Liver (tissue), 9 donors: ENCODE measurements around the gene PFKP. TPM values are rescaled to one million over a fixed set of nuclear protein-coding genes. Genes with fewer than 3 reads are reported as not detected.

ENCODE experiments used
- DNase-seq: peaks from one replicate; pipeline ENCODE4 v3.0.0-alpha.2; 2017; ENCODE audit warnings: low spot score
- H3K27ac ChIP-seq, 2 donors: one replicate each; pipeline ENCODE4 v1.7.0; 2013; ENCODE audit warnings: inconsistent platforms in 2 of 2, low read length in 2 of 2, control low read depth in 1 of 2, low read depth in 1 of 2, mild to moderate bottlenecking in 1 of 2
- H3K27me3 ChIP-seq, 4 donors: one replicate each; pipeline versions ENCODE4 v1.6.1 to v1.7.0; 2013; ENCODE audit warnings: low read length in 3 of 4, inconsistent platforms in 1 of 4, mild to moderate bottlenecking in 1 of 4, moderate library complexity in 1 of 4; ENCODE audit not compliant: control insufficient read depth in 4 of 4, insufficient read depth in 4 of 4
- H3K36me3 ChIP-seq, 4 donors: one replicate each; pipeline versions ENCODE4 v1.6.1 to v1.7.0; 2013; ENCODE audit warnings: low read length in 3 of 4, mild to moderate bottlenecking in 3 of 4, low read depth in 1 of 4, moderate library complexity in 1 of 4; ENCODE audit not compliant: control insufficient read depth in 4 of 4, insufficient read depth in 3 of 4
- H3K4me1 ChIP-seq, 4 donors: one replicate each; pipeline versions ENCODE4 v1.6.1 to v1.7.0; 2013; ENCODE audit warnings: low read length in 3 of 4, mild to moderate bottlenecking in 3 of 4, moderate library complexity in 1 of 4; ENCODE audit not compliant: control insufficient read depth in 4 of 4, insufficient read depth in 4 of 4
- H3K4me3 ChIP-seq, 3 donors: one replicate each; pipeline versions ENCODE4 v1.6.1 to v1.7.0; 2013; ENCODE audit warnings: low read length in 3 of 3, control low read depth in 1 of 3, low read depth in 1 of 3, mild to moderate bottlenecking in 1 of 3
- H3K9ac ChIP-seq, 2 donors: one replicate each; pipeline ENCODE4 v1.7.0; 2013; ENCODE audit warnings: low read length in 2 of 2, mild to moderate bottlenecking in 2 of 2, moderate library complexity in 2 of 2, control low read depth in 1 of 2, low read depth in 1 of 2
- H3K9me3 ChIP-seq, 4 donors: one replicate each; pipeline versions ENCODE4 v1.6.1 to v1.7.0; 2013; ENCODE audit warnings: low read length in 3 of 4; ENCODE audit not compliant: control insufficient read depth in 4 of 4
- EGR1 ChIP-seq, 2 donors: IDR thresholded peaks; 2 replicates each; pipeline ENCODE4 v1.6.1; 2016 to 2018; ENCODE audit warnings: antibody characterized with exemption in 2 of 2, low read depth in 2 of 2
- FOXA1 ChIP-seq: IDR thresholded peaks from 2 replicates; pipeline ENCODE4 v1.6.1; 2016; ENCODE audit warnings: antibody characterized with exemption
- FOXA2 ChIP-seq: IDR thresholded peaks from 2 replicates; pipeline ENCODE4 v1.6.1; 2016; ENCODE audit warnings: antibody characterized with exemption
- GABPA ChIP-seq, 2 donors: IDR thresholded peaks in 1 of 2; conservative IDR thresholded peaks in 1 of 2; 2 replicates each; pipeline ENCODE4 v1.6.1; 2016; ENCODE audit warnings: antibody characterized with exemption in 2 of 2, mild to moderate bottlenecking in 1 of 2, moderate library complexity in 1 of 2
- HNF4A ChIP-seq, 2 donors: conservative IDR thresholded peaks; 2 replicates each; pipeline ENCODE4 v1.6.1; 2016; ENCODE audit warnings: antibody characterized with exemption in 2 of 2, mild to moderate bottlenecking in 2 of 2
- HNF4G ChIP-seq: IDR thresholded peaks from 2 replicates; pipeline ENCODE4 v1.6.1; 2016; ENCODE audit warnings: antibody characterized with exemption
- JUND ChIP-seq, 2 donors: IDR thresholded peaks; 2 replicates each; pipeline ENCODE4 v1.6.1; 2016; ENCODE audit warnings: antibody characterized with exemption in 2 of 2
- NR2F2 ChIP-seq: IDR thresholded peaks from 2 replicates; pipeline ENCODE4 v1.6.1; 2016; ENCODE audit warnings: antibody characterized with exemption
- RAD21 ChIP-seq, 2 donors: IDR thresholded peaks; 2 replicates each; pipeline ENCODE4 v1.6.1; 2016; ENCODE audit warnings: antibody characterized with exemption in 2 of 2, mild to moderate bottlenecking in 2 of 2
- RXRA ChIP-seq, 2 donors: IDR thresholded peaks; 2 replicates each; pipeline ENCODE4 v1.6.1; 2017 to 2018; ENCODE audit warnings: antibody characterized with exemption in 2 of 2, mild to moderate bottlenecking in 1 of 2
- SP1 ChIP-seq: IDR thresholded peaks from 2 replicates; pipeline ENCODE4 v1.6.1; 2018; ENCODE audit warnings: antibody characterized with exemption, mild to moderate bottlenecking
- TAF1 ChIP-seq: conservative IDR thresholded peaks from 2 replicates; pipeline ENCODE4 v1.6.1; 2016; ENCODE audit warnings: antibody characterized with exemption, mild to moderate bottlenecking
- YY1 ChIP-seq: IDR thresholded peaks from 2 replicates; pipeline ENCODE4 v1.6.1; 2016; ENCODE audit warnings: antibody characterized with exemption, mild to moderate bottlenecking
- WGBS: extraction: QIAGEN DNeasy Blood & Tissue Kit; methylation state at CpG from one replicate; pipeline ENCODE4 v1.1.7; 2013; 5-methylcytosine and 5-hydroxymethylcytosine counted together
- polyA plus RNA-seq, 2 donors: library from polyadenylated mRNA; stranded (reverse) in 1 of 2; unstranded in 1 of 2; fragments of 200-250 nt in 1 of 2; fragments of >200 nt in 1 of 2; fragmentation: Nextera tagmentation in 1 of 2; extraction: Ambion mirVana in 1 of 2; gene quantifications; one replicate each; pipeline versions ENCODE4 v1.2.1 to v1.2.3, GENCODE V29; 2013 to 2015
- total RNA-seq, 2 donors: library from RNA; depleted of rRNA; stranded (reverse); fragments of >200 nt; gene quantifications; one replicate each; pipeline ENCODE4 v1.2.3, GENCODE V29; 2014
- TF ChIP-seq, protein P1 (sequence below): IDR thresholded peaks from 2 replicates; pipeline ENCODE4 v1.6.1; 2016; ENCODE audit warnings: antibody characterized with exemption
- TF ChIP-seq, protein P2 (sequence below): IDR thresholded peaks from 2 replicates; pipeline ENCODE4 v1.6.1; 2016; ENCODE audit warnings: antibody characterized with exemption, mild to moderate bottlenecking
- TF ChIP-seq, protein P3 (sequence below): IDR thresholded peaks from 2 replicates; pipeline ENCODE4 v1.6.1; 2016; ENCODE audit warnings: antibody characterized with exemption
- TF ChIP-seq, protein P4 (sequence below): fragments of 150-350 bp; IDR thresholded peaks from 2 replicates; pipeline ENCODE4 v1.5.1; 2017; ENCODE audit warnings: improper control_type of control experiment, low read depth, low read length; ENCODE audit not compliant: missing input control
- donor health status: healthy.
- donor health status: healthy.
- donor health status: healthy.
- donor health status: healthy.
- donor health status: healthy.

PFKP gene
- total and polyA plus RNA-seq, 4 donors = 1.1 to 5.0 (median 2.8) TPM

DNA sequence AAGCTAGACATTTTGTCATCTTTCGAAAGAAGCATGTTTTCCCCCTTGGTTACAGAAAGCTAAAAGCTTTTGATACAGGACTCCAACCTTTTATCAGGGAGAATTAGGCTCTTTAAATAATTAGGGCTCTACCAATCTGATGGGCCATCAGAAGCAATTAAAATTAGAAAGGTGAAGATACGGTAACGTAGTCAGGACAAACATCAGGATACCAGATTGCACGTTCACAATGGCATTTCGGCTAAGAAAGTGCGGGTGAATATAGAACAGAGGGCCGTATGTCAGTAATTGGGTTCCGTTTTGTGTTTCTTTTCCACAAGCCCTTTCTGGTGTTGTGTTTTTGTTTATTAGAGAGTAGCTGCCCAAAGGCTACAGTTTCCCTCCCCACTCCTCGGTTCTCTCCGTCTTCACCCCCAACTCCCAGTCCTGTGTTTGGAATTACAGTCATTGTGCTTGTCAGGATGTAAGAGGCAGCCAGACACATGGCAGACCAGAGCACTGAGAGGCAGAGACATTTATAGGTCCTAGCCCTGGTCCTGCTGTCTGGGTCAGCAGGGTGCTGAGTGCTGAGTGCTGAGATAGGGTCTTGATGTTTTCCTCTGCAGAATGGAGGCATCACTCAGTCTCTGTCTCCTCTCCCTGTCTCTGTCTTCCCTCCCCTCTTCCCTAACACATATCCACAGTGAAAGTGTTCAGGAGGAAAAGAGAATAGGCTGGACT is 5.5 kb downstream of the PFKP start:
- Histone ChIP-seq H3K36me3 (no peaks in the 10 kb centered on the region), H3K4me1 (peaks cover 4 to 16% (median 8%) of the 10 kb centered on the region in 4 donors), H3K4me3 (no peak overlapping the region), H3K27me3 (no peaks in the 10 kb centered on the region), H3K9ac (no peak overlapping the region), H3K9me3 (no peaks in the 10 kb centered on the region), H3K27ac (no peak overlapping the region)
- no peak for TF ChIP-seq TAF1
- TF ChIP-seq HNF4G = no peak
- TF ChIP-seq SP1 = no peak
- TF ChIP-seq, protein P1, sequence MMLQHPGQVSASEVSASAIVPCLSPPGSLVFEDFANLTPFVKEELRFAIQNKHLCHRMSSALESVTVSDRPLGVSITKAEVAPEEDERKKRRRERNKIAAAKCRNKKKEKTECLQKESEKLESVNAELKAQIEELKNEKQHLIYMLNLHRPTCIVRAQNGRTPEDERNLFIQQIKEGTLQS = no peak
- no peak for TF ChIP-seq GABPA (IDR thresholded peaks at IDR 0.05 in 1 of 2, conservative IDR thresholded peaks at IDR 0.05 in 1 of 2)
- TF ChIP-seq HNF4A (conservative IDR thresholded peaks at IDR 0.05) = no peak
- no peak for TF ChIP-seq EGR1 (IDR thresholded peaks at IDR 0.05; ENCODE audit: low read depth in 2 of 2)
- no peak for TF ChIP-seq RAD21 (IDR thresholded peaks at IDR 0.05)
- TF ChIP-seq NR2F2 = no peak
- TF ChIP-seq, protein P2, sequence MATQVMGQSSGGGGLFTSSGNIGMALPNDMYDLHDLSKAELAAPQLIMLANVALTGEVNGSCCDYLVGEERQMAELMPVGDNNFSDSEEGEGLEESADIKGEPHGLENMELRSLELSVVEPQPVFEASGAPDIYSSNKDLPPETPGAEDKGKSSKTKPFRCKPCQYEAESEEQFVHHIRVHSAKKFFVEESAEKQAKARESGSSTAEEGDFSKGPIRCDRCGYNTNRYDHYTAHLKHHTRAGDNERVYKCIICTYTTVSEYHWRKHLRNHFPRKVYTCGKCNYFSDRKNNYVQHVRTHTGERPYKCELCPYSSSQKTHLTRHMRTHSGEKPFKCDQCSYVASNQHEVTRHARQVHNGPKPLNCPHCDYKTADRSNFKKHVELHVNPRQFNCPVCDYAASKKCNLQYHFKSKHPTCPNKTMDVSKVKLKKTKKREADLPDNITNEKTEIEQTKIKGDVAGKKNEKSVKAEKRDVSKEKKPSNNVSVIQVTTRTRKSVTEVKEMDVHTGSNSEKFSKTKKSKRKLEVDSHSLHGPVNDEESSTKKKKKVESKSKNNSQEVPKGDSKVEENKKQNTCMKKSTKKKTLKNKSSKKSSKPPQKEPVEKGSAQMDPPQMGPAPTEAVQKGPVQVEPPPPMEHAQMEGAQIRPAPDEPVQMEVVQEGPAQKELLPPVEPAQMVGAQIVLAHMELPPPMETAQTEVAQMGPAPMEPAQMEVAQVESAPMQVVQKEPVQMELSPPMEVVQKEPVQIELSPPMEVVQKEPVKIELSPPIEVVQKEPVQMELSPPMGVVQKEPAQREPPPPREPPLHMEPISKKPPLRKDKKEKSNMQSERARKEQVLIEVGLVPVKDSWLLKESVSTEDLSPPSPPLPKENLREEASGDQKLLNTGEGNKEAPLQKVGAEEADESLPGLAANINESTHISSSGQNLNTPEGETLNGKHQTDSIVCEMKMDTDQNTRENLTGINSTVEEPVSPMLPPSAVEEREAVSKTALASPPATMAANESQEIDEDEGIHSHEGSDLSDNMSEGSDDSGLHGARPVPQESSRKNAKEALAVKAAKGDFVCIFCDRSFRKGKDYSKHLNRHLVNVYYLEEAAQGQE = no peak
- no peak for TF ChIP-seq JUND (IDR thresholded peaks at IDR 0.05)
- no peak for TF ChIP-seq YY1
- TF ChIP-seq FOXA2 = no peak
- no peak for TF ChIP-seq FOXA1
- TF ChIP-seq, protein P3, sequence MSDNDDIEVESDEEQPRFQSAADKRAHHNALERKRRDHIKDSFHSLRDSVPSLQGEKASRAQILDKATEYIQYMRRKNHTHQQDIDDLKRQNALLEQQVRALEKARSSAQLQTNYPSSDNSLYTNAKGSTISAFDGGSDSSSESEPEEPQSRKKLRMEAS = no peak
- WGBS = 89% methylated on average over 10 of the region's 10 CpGs
- DNase-seq = no peak

DNA sequence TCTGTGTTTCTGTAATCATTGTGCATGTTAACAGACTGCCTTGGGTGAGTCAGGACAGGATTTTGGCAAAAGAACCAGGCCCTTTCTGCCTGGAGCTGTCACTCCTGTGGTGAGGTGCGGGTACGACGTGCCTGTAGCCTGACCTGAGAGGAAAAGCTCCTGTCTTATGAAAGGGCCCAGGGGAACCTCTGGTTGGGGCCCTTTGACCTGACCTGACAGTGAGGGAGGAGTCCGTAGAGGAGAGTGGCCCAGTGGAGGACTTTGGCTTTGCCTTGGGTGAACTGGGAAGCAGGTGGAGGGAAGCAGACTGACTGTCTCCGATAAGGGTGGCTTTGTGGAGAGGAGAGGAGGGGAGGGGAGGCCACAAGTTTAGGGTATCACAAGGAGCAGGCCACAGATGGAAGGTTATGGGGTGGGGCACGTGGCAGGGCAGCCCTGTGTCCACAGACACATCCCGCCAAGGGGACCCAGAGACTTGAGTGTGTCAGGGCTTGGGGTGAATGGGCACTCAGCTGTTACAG is 6.9 kb downstream of the PFKP start:
- H3K9me3 ChIP-seq = no peaks in the 10 kb centered on the region
- WGBS = 66% methylated on average over 7 of the region's 7 CpGs
- peaks cover 0 to 2% (median 0%) of the 10 kb centered on the region in 4 donors for H3K4me1 ChIP-seq
- no peak overlapping the region for H3K9ac ChIP-seq
- H3K27ac ChIP-seq = no peak overlapping the region
- no peaks in the 10 kb centered on the region for H3K36me3 ChIP-seq
- no peak overlapping the region for H3K4me3 ChIP-seq
- DNase-seq = no peak
- no peak for TF ChIP-seq GABPA (IDR thresholded peaks at IDR 0.05 in 1 of 2, conservative IDR thresholded peaks at IDR 0.05 in 1 of 2)
- TF ChIP-seq, protein P2 = no peak
- TF ChIP-seq, protein P4, sequence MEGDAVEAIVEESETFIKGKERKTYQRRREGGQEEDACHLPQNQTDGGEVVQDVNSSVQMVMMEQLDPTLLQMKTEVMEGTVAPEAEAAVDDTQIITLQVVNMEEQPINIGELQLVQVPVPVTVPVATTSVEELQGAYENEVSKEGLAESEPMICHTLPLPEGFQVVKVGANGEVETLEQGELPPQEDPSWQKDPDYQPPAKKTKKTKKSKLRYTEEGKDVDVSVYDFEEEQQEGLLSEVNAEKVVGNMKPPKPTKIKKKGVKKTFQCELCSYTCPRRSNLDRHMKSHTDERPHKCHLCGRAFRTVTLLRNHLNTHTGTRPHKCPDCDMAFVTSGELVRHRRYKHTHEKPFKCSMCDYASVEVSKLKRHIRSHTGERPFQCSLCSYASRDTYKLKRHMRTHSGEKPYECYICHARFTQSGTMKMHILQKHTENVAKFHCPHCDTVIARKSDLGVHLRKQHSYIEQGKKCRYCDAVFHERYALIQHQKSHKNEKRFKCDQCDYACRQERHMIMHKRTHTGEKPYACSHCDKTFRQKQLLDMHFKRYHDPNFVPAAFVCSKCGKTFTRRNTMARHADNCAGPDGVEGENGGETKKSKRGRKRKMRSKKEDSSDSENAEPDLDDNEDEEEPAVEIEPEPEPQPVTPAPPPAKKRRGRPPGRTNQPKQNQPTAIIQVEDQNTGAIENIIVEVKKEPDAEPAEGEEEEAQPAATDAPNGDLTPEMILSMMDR = no peak
- TF ChIP-seq FOXA2 = no peak
- TF ChIP-seq, protein P3 = no peak
- no peak for TF ChIP-seq RAD21 (IDR thresholded peaks at IDR 0.05)
- TF ChIP-seq NR2F2 = no peak
- TF ChIP-seq RXRA (IDR thresholded peaks at IDR 0.05) = no peak
- TF ChIP-seq FOXA1 = no peak
- no peak for TF ChIP-seq YY1
- TF ChIP-seq, protein P1 = no peak
- no peaks in the 10 kb centered on the region for H3K27me3 ChIP-seq
